ENCODE data around the gene PKM. TPM values are rescaled to one million over a fixed set of nuclear protein-coding genes. Genes with fewer than 3 reads are reported as not detected.

PKM gene
- total and polyA plus RNA-seq, 4 donors = 12.9 to 61.2 (median 29.7) TPM

GRCh38 chr15:72202302-72202701 lies 28.7 kb downstream of the PKM start (continued):
- TF ChIP-seq CTCF (IDR thresholded peaks at IDR 0.05; ENCODE audit: low read depth, low read length, missing input control) (no peak), FOXA2 (IDR thresholded peaks at IDR 0.05) (no peak), NR2F2 (IDR thresholded peaks at IDR 0.05) (no peak)

- H3K4me1 ChIP-seq (ENCODE audit: control insufficient read depth in 4 of 4, insufficient read depth in 4 of 4, low read length in 3 of 4) = peaks cover 0 to 11% (median 4%) of the 10 kb centered on the region in 4 donors
- H3K4me3 ChIP-seq (ENCODE audit: low read depth in 1 of 3, low read length in 3 of 3) = no peak overlapping the region
- peaks cover 0 to 11% (median 4%) of the 10 kb centered on the region in 4 donors for H3K36me3 ChIP-seq (ENCODE audit: control insufficient read depth in 4 of 4, insufficient read depth in 3 of 4, low read depth in 1 of 4, low read length in 3 of 4)
- H3K27me3 ChIP-seq (ENCODE audit: control insufficient read depth in 4 of 4, insufficient read depth in 4 of 4, low read length in 3 of 4) = peaks cover 0 to 7% (median 0%) of the 10 kb centered on the region in 4 donors
- no peak overlapping the region for H3K9ac ChIP-seq (ENCODE audit: low read depth in 1 of 2, low read length in 2 of 2)
- H3K27ac ChIP-seq (ENCODE audit: low read depth in 1 of 2, low read length in 2 of 2) = no peak overlapping the region
- no peaks in the 10 kb centered on the region for H3K9me3 ChIP-seq (ENCODE audit: control insufficient read depth in 4 of 4, low read length in 3 of 4)
- TF ChIP-seq FOXA1 (IDR thresholded peaks at IDR 0.05) (no peak), RXRA (IDR thresholded peaks at IDR 0.05) (no peak), ZBTB33 (IDR thresholded peaks at IDR 0.05) (no peak), REST (IDR thresholded peaks at IDR 0.05) (no peak), MAX (IDR thresholded peaks at IDR 0.05) (no peak), CTCF (IDR thresholded peaks at IDR 0.05; ENCODE audit: low read depth, low read length, missing input control) (no peak), JUND (IDR thresholded peaks at IDR 0.05) (no peak), HNF4A (conservative IDR thresholded peaks at IDR 0.05) (no peak), ATF3 (IDR thresholded peaks at IDR 0.05) (no peak), RAD21 (IDR thresholded peaks at IDR 0.05) (no peak), YY1 (IDR thresholded peaks at IDR 0.05) (no peak), TAF1 (conservative IDR thresholded peaks at IDR 0.05) (no peak), NR2F2 (IDR thresholded peaks at IDR 0.05) (no peak), SP1 (IDR thresholded peaks at IDR 0.05) (no peak), EGR1 (IDR thresholded peaks at IDR 0.05; ENCODE audit: low read depth in 2 of 2) (no peak), FOXA2 (IDR thresholded peaks at IDR 0.05) (no peak), GABPA (IDR thresholded peaks at IDR 0.05 in 1 of 2, conservative IDR thresholded peaks at IDR 0.05 in 1 of 2) (no peak), HNF4G (IDR thresholded peaks at IDR 0.05) (no peak)
- WGBS = 88% methylated on average over 3 of the region's 3 CpGs
- DNase-seq (ENCODE audit: low spot score) = no peak
Observed at GRCh38 chr15:72201391-72201921, 29.5 kb downstream of the PKM start.
